HG02571 (cell line): ENCODE results near the gene PIP5K1C.

Experiments used
- ATAC-seq: cut with Tn5 transposase; IDR thresholded peaks from one replicate; pipeline ENCODE4 v1.9.1; 2021; ENCODE audit warnings: mild to moderate bottlenecking, moderate library complexity; ENCODE audit not compliant: unreplicated experiment

The PIP5K1C gene

DNA sequence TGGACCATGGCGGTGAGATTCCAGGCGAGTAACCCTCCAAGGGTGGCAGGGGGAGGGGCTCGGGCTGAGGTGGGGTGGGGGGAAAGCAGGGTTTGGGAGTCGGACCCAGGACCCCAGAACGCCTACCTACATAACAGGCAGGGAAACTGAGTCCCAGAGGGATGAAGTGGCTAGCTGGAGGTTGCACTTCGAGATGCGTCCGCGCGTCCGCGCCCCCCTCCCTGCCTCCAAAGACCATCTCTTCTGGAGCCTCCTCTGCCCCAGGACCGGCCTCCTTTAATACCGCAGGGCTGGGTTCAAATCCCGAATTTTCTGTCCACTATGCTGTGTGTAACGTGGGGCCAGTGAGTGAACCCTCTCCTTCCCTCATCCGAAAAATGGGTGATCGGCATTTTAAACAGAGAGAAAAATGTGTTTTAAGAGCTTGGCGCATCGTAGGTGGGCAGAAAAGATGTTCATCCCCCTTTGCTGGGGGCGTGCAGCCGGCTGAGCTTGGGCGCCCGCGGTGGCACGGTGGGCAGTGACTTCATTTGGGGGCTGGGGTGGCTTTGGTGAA, 21.7 kb upstream of the PIP5K1C start:
- no peak for ATAC-seq

DNA sequence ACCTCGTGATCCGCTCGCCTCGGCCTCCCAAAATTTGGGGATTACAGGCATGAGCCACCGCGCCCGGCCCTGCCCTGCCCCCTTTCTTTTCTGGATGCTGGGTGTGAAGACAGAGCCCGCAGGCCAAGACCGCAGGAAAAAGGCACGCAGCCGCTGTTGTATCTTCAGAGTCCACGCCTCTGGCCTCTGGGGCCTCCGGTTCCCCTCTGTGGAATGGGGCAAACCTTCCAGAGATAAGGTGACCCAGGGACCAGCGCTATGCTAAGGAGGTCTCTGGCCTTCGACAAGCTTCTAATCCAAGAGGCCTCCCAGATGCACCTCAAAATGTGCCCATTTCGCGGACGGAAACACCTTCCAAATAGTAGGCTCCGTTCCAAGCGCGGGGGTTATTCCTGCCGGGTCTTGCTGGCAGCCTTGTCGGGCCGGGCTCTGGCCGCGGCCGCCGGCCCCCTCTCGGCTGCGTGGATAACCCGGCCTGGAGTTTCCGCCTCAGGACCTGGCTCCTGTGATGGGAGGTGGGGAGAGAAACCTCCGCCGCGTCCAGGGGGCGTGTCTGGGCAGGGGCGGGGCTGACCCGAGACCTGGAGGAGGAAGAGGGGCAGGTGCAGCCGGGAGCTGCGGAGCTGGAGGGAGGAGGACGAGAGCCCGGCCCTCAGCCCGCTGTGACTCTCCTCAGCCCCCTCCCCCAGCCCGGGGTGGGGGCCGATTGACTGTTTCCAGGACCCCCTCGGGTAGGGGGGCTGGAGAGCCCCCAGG, 21.0 kb upstream of the PIP5K1C start:
- ATAC-seq: no peak

DNA sequence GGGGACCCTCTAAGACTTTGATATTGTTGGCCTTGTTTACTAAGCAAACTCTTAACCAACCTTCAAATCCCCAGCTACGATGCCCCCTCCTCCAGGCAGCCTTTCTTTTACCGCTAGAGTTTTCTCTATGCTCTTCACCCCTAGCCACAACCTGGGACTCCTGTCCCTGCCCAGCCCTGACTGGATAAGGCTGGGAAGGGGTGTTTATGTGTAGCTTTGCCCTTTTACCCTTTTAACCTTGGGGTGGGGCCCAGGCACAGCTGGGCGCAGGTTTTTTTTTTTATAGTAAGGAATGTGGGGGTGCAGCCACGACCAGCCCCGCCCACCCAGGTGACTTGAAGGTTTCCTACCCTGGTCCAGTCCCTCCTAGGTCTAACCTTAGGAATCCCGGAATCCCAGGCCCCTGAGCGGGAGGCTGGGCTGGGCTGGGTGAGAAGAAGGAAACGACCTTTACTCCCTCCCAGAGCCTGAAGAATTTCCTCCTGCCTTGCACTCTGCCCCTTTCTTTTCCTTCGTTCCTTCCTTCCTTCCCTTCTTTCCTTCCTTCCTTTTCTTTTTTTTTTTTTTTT, 20.2 kb upstream of the PIP5K1C start:
- ATAC-seq: no peak

DNA sequence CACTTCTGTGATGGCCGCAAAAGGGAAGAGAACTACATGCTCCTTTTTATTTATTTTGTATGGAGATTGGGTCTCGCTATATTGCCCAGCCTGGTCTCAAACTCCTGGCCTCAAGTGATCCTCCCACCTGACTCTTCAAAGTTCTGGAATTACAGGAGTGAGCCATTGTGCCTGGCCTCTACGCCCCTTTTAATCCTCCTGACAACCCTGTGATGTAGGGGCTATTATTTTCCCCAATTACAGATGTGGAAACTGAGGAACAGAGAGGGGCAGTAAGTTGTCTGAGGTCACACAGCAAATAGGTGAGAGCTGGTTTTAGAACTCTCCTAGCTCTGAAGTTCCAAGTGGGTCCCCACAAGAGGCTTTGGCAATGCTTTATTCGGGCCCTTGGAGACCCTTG, 19.6 kb upstream of the PIP5K1C start:
- no peak for ATAC-seq

DNA sequence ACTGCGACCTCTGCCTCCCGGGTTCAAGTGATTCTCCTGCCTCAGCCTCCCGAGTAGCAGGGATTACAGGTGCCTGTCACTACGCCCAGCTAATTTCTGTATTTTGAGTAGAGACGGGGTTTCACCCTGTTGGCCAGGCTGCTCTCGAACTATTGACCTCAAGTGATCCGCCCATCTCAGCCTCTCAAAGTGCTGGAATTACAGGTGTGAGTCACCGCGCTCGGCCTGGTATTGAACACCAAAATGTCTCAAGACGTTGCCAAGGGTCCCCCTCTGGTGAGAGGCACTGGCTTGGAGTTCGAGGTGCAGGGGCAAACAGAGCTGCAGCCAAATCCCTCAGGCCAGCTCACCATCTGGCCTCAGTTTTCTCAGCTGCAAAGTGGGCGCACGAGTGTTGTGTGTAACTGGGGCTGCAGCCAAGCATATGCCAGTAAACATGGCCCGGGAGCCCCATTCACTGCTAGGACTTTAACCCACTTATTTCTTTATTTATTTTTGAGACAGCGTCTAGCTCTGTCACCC, 15.9 kb upstream of the PIP5K1C start:
- no peak for ATAC-seq

DNA sequence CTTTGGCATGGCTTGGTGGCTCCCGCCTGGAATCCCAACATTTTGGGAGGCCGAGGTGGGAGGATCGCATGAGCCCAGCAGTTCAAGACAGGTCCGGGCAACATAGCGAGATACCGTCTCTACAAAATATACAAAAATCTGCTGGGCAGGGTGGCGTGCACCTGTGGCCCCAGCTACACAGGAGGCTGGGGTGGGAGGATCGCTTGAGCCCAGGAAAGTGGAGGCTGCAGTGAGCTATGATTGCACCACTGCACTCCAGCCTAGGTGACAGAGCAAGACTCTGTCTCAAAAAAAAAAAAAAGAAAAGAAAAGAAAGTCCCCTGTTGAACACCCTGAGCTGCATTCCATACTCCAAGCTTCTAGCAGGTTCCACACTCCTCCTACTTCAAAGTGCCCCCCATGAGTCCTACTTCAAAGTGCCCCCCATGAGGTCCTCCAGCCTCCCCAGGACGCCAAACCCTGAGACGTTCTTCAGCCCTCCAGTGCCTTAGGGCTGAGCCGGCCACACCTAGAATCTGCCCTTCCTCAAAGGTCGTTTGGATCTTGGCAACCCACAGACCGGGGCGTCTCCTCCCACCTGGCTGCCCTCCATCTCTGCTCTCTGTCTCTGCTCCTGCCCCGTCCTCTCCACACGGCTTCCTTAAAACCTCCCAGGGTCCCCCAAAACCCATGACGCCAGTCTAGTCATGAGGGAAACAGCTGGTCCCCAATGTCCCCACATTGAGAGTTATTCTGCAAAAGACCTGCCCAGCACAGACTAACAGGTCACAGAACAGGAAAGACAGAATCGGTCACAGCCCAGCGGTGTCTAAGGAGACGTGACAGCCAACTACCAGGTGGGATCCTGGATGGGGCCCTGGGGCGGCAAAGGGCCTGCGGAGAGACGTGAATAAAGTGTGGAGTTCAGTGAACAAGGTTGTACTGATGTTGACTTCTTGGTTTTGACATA, 12.7 kb upstream of the PIP5K1C start:
- no peak for ATAC-seq

DNA sequence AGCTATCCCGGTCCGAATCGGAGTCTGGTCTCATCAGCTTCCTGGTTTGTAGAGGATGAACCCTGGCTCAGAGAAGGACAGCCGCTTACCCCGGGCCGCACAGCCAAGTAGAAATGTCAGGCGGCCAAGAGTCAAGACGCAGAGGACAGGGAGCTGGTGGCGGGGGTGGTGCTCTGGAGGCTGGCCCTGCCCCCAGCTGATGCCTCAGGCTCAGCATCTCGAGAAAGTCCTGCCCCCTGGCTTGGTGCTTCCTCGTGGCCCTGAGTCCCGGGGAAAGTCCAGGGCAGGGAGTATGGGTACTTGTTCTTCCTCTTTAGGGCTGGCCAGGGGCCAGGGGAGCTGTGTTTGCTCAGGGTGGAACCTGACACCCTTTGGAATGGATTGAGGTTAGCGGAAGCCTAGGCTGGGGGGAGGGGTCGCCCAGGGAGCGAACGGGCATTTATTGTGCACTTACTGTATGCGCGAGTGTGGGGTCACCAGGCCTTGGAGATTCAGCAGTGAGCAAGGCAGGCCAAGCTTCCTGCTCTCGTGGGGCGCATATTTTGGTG, 10.1 kb upstream of the PIP5K1C start:
- ATAC-seq: no peak

DNA sequence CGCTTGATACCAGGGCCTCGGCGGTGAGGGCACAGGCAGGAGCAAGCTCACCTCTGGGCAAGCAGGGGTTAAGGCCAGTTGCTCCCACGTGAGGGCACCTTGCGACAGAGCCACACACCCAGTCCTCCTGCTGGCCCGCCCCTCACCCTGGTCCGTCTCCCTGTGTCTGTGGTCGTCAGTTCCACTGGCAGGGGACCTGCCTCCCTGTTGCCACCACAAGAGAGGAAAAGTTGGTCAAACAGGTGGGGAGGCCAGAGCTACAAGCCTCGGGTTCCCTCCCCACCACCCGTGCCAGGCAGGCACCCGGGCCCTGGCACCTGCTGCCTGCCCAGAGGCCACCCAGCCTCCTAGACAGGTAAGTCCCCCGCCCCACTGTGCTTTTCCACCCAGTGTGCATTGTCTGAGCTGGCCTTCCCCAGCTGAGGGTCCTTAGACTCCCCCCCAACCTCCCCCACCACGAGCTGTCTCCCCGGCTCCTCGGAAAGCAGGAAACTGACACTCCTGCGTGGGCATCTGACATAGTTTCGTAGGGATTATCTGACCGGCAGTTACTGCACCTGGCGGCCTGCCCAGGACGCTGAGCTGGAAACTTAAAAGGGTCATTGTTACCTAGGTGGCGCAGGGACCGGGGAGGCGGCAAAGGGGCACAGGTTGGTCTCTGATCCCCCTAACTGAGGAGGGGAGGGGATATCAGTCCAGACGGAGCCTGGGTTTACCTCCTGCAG, 8.1 kb upstream of the PIP5K1C start, which contains the start of gene TJP3:
Gene TJP3, plus strand, starts transcription at position 178 of the 725 bp plus-strand sequence. CDS start 20,049 bp downstream, outside the sequence.
- no peak for ATAC-seq

DNA sequence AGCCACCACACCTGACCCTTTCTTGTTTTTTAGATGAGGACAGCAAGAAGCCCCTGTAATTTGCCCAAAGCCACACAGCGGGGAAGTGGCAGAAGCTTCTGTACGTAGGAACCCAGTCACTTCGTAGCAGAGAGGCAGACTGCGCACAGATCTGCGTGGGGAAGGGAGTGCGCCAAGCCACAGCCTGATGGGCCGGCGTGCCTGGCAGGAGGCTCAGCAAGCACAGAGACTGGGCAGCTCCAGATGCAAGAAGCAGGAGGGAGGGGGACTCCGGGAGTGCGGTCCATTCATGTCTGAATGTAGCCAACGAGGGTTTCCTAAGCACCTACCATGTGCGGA, 7.6 kb upstream of the PIP5K1C start:
- no peak for ATAC-seq

DNA sequence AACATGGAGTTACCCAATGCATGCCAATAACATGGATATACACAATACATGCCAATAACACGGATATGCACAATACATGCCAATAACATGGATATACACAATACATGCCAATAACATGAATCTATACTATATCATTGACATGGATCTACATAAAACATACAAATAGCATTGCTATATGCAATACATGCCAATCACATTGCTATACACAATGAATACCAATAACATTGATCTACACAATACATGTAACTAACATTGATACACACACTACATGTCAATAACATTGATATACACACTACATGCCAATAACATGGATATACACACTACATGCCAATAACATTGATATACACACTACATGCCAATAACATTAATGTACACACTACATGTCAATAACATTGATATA, 932 bp upstream of the PIP5K1C start:
- ATAC-seq: no peak

DNA sequence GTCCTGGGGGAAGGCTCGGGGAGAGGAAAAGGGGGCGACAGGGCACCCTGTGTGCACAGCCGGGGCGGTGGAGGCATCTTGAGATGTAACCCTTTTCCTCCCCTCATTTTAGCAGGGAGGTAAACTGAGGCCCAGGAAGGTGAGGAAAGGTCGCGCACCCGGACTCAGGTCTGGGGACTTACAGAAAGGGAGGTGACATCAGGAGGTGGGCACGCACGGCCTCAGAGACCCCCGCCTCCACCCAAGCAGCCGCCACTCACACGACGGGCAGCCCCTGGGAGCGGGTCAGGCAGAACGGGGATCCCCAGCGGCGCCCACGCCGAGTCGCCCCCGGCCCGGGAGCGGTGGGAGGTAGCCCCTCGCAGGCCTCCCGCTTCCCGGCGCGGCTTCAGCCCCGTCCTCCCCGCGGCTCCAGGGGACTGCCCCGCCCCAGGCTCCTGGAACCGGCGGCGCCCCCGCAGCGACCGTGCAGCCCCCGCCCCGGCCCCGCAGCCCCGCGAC, 477 bp downstream of the PIP5K1C start:
- peak; percentile 10 for ATAC-seq

DNA sequence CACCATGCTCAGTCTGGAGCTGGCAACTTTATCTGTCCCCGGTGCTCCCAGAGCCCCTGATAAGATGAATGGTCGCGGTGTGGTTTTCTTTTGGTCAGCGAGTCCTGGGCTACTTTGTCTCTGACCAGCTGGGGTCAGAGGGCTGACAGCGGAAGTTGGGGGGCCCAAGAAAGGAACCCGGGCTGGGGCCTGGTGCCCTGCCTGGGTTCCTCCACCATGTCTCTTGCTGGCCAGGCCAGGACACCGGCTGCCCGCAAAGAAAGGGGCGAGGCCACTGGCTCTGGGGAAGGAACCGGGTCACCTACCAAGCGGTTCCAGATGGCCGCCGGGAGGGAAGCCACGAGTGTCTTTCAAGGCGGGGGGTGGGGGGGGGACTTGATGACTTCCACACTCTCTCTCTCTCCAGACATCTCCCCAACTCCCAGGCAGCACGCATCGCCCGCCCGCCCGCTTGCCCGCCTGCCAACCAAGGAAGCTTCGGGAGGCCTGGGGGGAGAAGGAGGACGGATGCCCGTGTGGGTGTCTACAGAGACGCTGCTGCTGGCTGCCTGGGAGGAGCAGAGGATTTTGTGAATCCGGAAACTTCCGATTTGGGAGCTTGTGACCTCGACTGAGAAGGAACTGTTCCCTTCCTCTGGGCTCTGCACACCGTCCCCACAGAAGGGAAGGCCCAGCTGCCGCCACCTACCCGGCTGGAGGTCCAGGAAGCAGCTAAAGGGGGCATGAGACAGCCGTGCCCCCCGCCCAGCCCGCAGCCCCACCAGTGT, 1.1 kb downstream of the PIP5K1C start:
- no peak for ATAC-seq

DNA sequence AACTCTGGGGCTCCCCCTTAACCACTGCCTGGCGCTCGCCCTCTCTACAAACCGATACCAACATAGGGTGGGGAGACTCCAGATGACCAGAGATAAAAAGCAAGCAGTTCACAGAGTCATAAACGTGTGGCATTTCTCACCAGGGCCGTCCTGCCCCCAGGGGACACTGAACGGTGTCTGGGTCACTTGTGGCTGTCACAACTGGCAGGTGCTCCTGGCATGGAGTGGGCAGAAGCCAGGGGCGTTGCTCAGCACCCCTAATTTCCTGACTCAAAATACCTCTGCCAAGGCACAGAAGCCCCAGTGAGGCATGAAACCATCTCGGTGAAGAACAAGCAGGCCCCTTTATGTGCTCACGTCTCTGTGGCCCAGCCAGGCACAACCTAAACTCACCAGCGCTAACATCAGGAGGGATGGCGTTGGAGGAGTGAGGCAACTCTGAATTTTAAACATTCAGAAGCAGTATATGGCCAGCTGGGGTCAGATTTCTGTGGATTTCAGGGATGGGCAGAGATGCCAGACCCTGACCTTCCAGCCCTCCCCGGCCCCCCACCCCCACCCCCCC, 1.8 kb downstream of the PIP5K1C start:
- no peak for ATAC-seq

DNA sequence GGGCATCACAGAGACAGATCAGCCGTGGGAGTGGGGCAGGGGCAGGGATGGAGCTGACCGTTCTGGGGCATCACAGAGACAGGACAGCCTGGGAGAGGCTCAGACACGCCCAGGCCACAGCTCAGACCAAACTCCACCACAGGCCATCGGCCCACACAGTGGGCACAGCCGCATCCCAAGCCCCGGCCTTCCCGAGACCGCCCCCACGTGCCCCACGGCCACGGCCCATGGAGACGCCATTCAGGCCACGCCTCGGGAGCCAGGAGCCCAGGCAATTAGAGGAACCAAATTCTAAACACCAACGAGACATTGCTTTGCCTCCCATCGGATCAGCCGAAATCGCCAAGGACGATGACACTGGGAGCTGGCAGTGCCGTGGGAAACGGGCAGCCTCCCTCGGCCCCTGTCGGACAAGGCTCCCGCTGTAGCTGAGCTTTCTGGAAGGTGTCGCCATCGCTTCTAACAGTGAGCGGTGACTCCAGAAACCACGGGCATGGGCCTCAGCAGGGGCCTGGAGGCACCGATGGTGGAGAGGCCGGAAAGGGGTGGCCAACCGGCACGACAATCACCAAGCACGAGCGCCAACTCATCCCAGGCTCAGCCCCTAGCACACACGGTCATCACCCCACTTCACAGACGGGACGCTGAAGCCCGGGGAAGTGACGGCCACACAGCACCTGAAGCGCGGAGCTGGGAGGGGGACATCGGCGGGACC, 2.4 kb downstream of the PIP5K1C start:
- no peak for ATAC-seq

DNA sequence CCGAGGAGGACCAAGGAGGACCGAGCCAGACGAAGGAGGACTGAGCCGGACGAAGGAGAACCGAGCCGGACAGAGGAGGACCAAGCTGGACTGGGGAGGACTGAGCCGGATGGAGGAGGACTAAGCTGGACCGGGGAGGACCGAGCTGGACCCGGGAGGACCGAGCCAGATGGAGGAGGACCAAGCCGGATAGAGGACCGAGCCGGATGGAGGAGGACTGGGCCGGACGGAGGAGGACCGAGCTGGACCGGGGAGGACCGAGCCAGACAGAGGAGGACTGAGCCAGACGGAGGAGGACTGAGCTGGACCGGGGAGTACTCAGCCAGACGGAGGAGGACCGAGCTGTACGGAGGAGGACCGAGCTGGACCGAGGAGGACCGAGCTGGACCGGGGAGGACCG, 3.2 kb downstream of the PIP5K1C start:
- ATAC-seq: no peak

DNA sequence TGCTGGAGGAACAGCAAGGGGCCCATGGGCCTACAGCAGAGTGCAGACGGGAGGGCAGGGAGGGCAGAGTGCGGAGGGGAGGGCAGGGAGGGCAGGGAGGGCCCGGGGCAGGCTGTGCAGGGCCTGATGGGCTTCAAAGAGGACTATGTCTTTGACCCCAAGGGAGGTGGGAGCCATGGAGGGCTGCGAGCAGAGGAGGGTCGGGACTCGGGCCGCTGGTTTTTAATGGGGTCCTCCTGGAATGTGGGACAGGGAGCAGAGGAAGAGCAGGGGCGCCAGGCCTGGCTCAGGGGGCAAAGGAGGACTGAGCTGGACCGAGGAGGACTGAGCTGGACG, 3.6 kb downstream of the PIP5K1C start:
- no peak for ATAC-seq

DNA sequence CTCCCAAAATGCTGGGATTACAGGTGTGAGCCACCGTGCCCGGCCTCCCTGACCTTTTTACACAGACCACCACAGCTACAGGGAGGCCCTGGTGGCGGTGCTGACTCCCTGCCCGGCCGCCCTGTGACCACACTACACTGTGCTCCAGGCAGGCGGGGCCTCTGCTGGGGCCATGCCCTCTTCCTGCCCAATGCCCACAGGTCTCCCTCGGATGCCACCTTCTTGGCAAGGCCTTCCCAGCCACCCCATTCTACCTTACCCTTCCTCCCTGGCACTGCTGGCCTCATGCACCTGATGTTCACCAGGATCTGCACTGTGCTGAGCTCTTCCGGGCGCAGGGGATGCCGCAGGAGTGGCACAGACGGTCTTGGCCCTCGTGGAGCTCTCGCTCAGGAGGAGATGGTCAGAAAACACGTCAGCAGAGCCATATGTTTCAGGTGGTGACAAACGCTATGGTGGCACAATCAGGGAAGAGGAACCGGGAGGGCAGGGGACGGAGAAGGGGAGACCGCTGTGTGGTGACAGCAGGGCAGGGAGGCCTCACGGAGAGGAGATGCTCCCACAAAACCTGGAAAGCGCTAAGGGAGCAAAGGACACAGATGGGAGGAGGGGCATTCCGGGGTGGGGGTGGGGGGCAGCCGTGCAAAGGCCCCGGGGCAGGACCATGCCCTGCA, 4.1 kb downstream of the PIP5K1C start:
- no peak for ATAC-seq
